HPDE6-E6E7 (cell line): ENCODE data around the gene PRR14.
A peak's percentile ranks its signal among the peaks of the same experiment; 100 is the strongest.

Experiments used
- DNase-seq: peaks from one replicate; pipeline ENCODE4 v3.0.0; 2011; ENCODE audit warnings: missing footprints; ENCODE audit errors: extremely low spot score

Gene PRR14

DNA sequence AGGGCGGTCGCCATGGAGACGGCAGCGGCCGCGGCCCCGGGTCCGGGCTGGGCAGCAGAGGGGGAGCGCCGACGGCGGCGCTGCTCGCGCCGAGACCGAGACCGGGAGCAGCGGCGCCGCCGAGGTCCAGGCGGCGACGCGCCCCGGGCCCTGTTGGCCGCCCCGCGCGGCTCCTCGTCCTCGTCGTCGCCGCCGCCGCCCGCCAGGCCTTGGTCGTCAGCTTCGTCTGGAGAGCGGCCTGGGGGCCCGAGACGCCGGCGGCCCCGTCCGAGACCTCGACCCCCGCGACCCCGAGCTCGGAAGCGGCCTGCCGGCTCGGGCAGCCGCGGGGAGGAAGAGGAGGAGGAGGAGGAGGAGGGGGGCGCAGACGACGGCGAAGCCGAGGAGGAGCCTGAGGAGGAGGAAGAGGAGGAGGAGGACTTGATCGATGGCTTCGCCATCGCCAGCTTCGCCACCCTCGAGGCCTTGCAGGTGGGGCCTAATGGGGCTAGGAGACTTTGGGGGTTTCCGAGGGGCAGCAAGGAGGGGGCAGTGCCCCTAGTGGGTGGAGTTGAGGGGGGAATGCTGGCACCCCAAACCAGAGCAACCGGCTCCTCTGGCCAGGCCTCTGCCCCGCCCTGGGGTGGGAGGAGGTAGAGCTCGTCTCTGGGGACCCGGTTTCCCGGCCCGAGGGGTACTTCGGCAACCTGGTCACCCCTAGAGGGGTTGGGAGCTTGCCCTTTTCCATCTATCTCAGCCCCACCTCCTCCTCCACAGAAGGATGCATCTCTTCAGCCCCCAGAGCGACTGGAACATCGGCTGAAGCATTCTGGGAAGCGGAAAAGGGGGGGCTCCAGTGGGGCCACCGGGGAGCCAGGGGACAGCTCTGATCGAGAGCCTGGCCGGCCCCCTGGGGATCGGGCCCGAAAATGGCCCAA is 9.0 kb downstream of the PRR14 start:
- DNase-seq: peak; percentile 27

DNA sequence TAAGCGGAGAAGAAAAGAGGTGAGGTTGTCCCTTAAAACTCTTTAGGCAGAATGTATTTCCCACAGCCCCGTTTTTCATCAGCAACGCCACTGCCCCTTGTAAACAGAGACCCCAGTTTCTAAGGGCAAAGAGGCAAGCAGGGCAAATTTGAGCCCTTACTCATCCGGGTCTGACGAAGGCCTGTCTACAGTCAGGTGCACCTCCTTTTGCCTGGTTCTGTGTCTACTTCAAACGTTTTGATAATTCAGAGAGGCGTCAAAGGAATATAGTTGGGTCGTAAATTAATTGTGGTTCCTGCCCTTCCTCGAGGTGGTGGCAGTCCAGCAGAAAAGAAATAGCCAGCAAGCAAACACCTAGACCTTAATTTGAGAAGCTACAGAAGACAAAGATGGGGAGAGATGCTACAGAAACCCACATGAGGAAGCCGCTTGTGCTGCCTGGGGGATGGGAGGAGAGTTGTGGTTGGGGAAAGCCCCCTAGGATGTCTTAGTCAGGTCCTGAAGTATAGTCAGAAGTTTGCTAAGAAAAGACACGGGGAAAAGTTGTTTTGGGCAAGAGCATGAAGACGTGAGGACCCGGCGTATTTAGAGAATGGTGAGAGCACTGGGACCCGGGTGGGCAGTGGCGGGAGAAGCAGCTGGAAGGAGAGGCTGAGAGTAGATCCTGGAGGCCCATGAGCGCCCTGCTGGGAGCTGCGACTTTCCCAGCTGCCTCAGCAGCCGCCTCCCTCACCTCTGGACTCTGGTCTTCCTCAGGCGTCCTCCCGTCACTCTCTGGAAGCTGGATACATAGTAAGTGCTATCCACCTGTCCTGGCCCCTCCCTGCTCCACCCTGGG is 9.9 kb downstream of the PRR14 start:
- no peak for DNase-seq

DNA sequence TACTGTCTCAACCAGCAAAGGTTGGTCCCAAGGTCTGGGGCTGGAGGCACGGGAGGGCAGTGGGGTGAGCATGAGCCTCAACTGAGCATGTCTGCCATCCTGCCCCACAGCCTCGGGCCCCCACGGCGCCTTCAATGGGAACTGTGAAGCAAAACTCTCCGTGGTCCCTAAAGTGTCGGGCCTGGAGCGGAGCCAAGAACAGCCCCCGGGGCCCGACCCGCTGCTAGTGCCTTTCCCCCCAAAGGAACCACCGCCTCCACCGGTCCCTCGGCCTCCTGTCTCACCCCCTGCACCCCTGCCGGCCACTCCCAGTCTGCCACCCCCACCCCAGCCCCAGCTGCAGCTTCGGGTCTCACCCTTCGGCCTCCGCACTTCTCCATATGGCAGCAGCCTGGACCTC is 11.7 kb downstream of the PRR14 start:
- no peak for DNase-seq

DNA sequence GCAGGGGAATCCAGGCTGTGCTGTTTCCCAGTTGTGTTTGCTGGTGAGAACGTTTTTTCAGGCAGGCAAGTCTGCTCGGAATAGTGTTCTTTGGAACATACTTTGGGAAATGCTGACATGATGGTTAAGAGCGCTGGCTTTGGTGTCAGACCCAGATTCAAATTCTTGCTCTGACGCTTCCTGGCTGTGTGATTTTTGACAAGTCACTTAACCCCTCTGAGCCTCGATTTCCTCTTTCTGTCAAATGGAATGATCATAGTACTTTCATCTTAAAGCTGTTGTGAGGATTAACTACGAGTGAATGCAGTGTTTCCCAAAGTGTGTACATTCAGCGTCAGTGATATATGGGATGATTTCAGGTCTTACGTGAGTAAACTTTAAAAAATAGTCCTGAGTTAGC is 12.3 kb downstream of the PRR14 start:
- no peak for DNase-seq

DNA sequence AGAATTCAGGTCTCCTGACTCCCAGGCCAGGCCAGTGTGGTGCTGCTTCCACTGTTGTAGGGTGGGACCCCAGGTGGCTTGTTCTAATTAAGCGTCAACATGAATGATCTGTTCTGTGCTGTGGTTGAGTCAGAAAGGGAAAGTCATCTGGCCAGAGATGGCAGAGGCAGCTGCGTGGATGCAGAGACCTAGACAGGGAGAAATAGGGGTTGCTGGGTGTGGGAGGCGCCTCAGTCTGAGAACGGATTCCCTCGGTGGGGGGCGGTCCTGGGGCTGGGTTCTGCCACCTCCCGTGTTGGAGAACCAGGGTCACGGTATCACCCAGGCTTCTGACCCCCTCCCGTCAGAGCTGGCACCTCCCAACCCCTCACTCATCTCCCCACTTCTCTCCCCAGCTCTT is 13.1 kb downstream of the PRR14 start:
- DNase-seq: no peak

DNA sequence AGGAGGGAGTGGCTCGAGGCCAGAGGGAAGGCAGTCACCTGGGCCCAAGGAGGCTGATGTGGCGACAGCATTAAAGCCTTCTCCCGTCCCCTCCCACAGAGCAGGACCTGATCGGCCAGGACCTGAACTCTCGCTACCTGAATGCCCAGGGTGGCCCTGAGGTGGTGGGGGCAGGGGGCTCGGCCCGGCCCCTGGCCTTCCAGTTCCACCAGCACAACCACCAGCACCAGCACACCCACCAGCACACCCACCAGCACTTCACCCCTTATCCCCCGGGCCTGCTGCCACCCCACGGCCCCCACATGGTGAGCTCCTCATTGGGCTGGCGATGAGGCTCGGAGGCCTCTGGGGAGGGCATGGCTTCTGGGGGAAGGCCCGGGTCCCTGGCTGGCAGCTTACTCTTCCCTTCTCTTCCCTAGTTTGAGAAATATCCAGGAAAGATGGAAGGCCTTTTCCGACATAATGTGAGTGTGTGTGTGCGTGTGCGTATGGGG is 13.9 kb downstream of the PRR14 start:
- DNase-seq: no peak

DNA sequence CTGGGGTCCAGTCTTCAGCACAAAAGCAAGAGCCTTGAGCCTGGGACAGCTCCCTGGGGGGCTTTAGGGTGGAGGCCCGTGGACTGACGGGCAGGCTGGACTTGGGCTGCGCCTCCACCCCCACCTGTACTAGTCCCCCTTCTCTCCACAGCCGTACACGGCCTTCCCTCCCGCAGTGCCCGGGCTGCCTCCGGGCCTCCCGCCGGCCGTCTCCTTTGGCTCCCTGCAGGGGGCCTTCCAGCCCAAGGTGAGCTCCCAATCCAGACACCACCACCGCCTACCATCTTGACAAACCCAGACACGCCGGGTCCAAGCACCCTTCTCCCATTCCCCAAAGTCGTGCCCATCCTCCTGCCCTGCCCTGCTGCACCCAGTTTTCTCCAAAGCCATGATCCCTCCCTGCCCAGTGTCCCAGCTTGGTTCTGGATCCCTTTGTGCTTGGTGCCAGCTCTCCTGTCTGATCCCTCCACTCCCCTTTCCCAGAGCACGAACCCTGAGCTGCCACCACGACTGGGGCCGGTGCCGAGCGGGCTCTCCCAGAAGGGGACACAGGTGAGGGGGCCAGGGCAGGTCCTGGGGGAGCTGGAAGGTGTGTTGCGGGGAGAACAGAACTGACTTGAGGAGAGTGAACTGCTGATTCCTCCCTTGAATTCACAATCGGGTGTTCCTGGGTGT is 14.5 kb downstream of the PRR14 start:
- no peak for DNase-seq

DNA sequence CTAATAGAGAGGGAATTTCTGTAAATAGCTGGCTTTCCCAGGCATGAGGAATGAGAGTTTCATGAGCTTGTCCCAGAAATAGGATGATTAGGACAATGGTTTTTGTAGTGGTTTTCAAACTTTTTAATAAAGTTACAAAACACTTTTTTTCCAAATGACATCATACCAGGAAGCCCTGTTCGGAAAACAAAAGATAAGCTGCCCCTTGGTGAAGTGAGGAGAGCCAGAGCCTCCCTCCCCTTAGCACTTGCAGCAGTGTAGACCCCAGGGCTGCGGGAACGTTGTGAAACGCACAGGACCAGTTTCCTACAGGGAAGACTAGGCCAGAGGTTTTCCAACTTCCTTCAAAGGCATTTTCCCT is 15.1 kb downstream of the PRR14 start:
- no peak for DNase-seq

DNA sequence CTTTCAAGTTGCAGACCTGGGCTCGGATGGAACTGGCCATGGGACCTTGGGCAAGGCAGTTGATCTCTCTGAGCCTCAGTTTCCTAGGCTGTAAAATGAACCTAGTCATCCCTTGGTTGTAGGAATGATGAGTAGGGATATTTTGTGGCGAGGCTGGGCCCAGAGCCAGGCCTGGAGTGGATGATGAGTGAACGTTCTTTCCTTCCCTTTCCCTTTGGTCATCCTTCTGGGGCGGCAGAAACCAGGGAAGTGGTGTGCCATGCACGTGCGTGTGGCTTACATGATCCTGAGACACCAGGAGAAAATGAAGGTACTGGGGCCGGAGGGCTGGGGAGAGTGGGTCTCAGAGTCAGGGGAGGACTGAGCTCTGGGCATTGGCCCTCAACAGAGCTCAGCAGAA is 15.9 kb downstream of the PRR14 start:
- DNase-seq: no peak

DNA sequence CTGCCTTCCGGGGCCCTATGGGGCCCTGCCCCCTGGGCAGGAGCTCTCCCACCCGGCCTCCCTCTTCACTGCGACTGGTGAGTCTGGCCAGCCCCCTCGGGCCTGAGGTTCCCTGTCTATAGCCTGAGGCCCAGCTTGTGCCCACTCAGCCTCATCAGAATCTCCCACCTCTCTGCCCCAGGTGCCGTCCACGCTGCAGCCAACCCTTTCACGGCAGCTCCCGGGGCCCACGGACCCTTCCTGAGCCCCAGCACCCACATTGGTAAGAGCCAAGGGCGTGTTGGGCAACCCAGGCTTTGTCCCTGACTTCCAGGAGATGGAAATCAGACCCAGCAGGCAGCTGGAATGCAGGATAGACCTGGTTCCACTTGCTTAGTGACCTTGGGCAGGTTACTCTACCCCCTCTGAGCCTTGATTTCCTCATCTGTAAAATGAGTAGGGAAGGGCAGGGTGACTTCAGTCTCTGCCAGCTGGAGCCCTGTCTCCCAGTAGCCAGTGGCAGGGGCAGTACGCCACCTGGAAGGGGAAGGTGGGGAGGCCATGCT is 16.7 kb downstream of the PRR14 start:
- no peak for DNase-seq

DNA sequence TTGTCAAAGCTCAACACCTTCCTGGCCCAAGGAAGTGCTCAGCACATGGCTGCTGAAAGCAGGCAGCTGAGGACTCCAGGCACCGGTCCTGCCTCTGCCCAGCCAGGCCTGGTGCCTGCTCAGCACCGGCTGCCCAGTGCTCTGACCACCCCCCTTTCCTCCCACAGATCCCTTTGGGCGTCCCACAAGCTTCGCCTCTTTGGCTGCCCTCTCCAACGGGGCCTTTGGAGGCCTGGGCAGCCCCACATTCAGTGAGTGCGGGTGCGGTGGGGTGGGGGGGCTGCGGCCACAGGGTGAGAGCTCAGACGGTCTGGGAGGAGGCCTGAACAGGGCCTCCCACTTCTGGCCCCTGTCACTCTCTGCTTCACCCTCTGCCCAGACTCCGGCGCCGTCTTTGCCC is 17.6 kb downstream of the PRR14 start:
- no peak for DNase-seq

DNA sequence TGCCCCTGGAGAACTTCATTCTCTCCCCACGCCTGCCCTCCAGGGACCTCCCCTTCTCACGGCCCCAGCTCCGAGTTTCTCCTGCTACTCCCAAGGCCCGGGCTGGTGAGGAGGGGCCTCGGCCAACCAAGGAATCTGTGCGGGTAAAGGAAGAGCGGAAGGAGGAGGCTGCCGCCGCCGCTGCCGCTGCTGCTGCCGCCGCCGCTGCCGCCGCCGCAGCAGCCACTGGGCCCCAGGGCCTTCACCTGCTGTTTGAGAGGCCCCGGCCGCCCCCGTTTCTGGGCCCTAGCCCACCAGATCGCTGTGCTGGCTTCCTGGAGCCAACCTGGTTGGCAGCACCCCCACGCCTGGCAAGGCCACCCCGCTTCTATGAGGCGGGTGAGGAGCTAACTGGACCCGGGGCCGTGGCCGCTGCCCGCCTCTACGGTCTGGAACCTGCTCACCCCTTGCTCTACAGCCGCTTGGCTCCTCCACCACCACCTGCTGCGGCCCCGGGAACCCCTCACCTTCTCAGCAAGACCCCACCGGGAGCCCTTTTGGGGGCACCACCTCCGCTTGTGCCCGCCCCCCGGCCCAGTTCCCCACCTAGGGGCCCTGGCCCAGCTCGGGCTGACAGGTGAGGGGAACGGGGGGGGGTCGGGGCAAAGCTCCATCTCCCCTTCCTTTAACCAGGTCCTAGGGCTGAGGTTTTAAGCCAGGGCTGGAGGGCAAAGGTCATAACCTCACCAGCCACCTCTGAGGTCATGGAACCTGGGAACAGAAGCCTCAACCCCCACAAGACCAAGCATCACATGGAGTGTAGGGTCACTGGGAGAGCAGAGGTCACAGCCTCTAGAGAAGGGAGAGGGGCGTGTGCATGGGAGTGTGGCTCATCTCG is 18.5 kb downstream of the PRR14 start:
- DNase-seq: no peak

DNA sequence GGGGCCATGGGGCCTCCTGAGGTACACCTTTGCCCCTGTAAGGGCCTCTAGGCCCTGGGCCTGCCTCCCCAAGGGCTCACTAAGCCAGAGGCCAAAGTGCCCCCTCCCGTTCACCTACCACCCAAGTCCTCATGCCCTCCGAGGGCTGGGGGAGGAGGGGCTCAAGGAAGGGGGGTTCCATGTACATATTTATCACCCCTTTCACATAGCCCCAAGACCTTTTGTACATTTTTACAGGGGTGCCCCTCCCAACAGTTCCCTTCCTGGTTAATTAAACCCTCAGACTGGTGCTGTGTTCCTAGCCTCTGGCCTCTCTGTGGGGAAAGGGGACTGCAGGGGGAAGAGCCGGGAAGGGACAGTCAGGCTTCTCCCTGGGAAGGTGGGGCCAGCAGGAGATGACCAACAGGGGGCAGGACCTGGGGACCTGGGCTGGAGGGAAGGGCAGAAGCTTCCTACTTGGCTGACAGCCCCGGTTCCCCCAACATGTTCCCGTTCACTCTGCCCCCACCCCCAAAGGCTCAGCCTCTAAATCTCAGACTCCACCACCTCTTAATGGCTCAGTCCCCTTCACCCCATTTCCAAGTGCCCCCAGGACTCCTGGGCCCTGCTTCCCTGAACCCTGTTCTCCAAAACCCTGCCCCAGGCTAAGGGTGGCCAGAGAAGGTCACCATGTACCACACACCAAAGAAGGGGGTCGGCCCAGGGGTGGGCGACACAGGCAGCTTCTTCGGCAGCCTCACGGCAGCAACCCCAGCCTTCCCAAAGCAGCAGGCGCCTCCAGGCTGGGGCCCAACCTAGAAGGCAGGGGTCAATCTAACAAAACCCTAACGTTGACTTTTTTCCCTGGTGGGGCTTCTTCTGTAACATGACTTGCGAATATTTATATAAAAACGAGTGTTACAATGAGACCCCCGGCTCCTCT is 19.4 kb downstream of the PRR14 start:
- no peak for DNase-seq

DNA sequence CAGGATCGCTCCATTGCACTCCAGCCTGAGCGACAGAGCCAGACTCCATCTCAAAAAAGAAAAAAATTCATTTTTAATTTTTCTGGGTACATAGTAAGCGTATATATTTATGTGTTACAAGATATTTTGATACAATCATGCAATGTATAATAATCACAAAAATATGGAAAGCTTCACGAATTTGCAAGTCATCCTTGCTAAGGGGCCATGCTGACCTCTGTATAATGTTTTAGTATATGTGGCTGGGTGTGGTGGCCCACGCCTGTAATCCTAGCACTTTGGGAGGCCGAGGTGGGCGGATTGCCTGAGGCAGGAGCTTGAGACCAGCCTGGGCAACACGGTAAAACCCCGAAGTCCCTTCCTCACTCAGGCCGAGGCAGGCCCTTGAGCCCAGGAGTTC is 24.4 kb downstream of the PRR14 start:
- no peak for DNase-seq

DNA sequence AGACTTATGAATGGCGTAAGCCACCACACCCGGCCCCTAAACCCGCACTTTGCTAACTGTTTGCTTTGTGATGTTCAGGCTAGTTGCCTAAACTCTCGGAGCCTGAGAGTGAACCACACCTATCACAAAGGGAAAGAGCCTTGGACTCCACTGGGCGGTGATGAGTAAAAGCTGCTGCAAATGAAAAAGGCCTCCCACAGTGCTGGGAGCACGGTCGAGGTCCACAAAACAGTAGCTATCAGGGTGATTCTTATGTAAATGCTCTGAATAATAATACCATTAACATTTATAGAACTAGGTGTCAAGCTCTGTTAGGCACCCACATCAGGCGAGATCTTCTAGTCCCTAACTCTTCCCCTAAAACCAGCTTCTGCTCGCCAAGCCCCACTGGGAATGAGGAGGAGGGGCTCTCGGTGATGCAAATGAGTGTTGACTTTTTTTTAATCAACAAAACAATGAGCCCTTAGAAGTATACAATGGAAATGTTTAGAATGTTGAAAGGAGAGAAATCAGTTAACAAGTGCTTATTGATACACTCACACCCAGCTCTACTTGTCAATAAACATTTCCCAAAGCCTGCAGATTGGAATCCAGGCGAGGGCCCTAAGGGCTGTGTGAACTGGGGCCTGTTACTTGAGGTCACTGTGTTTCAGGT is 27.3 kb downstream of the PRR14 start:
- no peak for DNase-seq

DNA sequence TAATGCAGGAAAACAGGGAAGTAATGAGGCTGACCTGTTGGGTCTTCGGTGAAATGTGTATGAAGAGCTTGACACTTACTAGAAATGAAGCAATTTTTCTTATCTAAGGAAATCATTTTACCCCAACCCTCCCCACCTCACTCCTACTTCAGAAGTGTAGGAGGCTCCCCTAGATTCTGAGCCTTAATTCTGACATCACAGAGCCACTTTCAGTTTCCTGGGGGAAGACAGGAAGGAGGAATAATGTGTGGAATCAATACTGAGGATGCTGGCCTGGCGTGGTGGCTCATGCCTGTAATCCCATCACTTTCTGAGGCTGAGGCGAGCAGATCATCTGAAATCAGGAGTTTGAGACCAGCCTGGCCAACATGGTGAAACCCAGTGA is 27.8 kb downstream of the PRR14 start:
- DNase-seq: no peak

DNA sequence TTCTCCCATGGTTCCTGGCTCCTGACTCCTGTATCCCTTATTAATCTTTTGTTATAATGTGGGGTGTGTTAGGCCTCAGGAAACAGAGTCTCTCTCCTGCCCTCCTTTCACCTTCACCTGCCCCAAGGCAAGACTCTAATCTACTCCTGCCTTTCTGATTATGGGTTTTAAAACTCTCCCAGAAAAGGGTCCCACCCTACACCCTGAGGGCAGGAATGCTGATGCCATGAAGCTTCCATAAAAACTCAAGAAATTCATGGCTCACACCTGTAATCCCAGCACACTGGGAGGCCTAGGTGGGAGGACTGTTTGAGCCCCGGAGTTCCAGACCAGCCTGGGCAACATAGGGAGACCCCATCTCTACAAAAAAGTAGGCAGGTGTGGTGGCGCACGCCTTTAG is 29.6 kb downstream of the PRR14 start:
- DNase-seq: no peak

DNA sequence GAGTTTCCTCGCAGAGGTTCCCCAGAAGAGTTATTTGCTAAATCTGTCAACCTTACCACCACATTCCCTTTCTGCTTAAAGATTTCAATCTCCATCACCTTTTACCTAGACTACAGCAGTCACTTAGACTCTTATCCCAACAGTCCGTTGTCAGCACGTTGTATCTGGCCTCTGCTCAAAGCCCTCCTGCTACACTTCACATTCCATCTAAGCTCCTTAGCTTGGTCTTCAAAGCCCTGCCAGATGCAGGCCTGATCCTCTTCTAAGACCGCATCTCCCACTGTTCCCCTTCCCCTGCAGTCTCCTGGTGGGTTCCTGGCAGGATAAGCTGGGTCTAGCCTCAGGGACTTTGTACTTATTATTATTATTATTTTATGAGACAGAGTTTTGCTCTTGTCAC is 37.9 kb downstream of the PRR14 start:
- no peak for DNase-seq

DNA sequence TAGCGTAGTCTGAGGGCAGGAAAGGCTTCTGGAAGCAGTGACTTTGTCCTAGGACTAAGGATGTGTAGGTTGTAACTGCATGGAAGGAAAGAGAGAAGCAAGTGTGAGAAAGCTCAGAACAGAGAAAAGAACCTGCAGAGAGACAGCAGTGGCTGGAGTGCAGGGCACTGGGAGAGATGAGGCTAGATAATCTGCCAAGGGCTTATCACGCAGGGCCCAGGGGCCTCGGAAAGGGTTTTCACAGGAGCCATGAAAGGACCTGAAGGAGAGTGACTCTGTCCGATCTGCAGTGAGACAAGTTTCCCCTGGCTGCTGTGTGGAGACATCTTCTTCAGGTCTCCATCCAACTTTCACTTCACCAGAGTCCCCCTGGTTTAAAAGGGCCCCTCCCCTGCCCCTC is 41.1 kb downstream of the PRR14 start:
- DNase-seq: no peak
